IMR-90 (cell line): Measurements from ENCODE around the gene PPP2R2D. TPM values are rescaled to one million over a fixed set of nuclear protein-coding genes. Genes with fewer than 3 reads are reported as not detected.

Experiments used
- ATAC-seq: fragments of 200-7000 bp; cut with Tn5 transposase; 2 replicates; pipeline ENCODE4 v1.9.1; 2020; ENCODE audit warnings: low read depth, mild to moderate bottlenecking, moderate library complexity
- BruUV-seq: library from RNA; stranded (reverse); fragments of 400-500 nt; replicated peaks from 2 replicates; lab custom pipeline; 2021; lab: Mats Ljungman, UMichigan
- CTCF ChIA-PET: fragments of 300-600 bp; formaldehyde crosslinking; extraction: SDS; loops from one replicate; lab custom pipeline; 2021; ENCODE audit warnings: antibody characterized with exemption; lab: Yijun Ruan, JAX
- POLR2A ChIA-PET: fragments of 300-600 bp; sonication (Branson Sonifier 250); formaldehyde crosslinking; loops from one replicate; lab custom pipeline; 2022; ENCODE audit warnings: antibody characterized with exemption; ENCODE audit not compliant: unreplicated experiment; lab: Charles Lee
- DNase-seq: peaks from one replicate; pipeline ENCODE4 v3.0.0; 2013
- H2AFZ ChIP-seq: replicated peaks from 2 replicates; pipeline ENCODE3; 2013; ENCODE audit warnings: low read length, mild to moderate bottlenecking; ENCODE audit not compliant: poor library complexity
- H2AK5ac ChIP-seq: 2 replicates; pipeline ENCODE4 v1.6.1; 2013; ENCODE audit warnings: low read depth, low read length, inconsistent platforms
- H2AK9ac ChIP-seq: replicated peaks from 2 replicates; pipeline ENCODE3; 2013; ENCODE audit warnings: mild to moderate bottlenecking, low read depth, low read length, moderate library complexity; ENCODE audit not compliant: poor library complexity
- H2BK120ac ChIP-seq: 2 replicates; pipeline ENCODE4 v1.6.1; 2013; ENCODE audit warnings: low read depth, low read length, inconsistent platforms
- H2BK15ac ChIP-seq: 3 replicates; pipeline ENCODE4 v1.6.1; 2013; ENCODE audit warnings: low read depth, low read length, inconsistent platforms
- H2BK20ac ChIP-seq: 2 replicates; pipeline ENCODE4 v1.6.1; 2013; ENCODE audit warnings: low read depth, mild to moderate bottlenecking, inconsistent platforms, low read length, moderate library complexity
- H2BK5ac ChIP-seq: 2 replicates; pipeline ENCODE4 v1.6.1; 2013; ENCODE audit warnings: mild to moderate bottlenecking, low read depth, low read length, inconsistent platforms; ENCODE audit not compliant: poor library complexity, severe bottlenecking
- H3K14ac ChIP-seq: replicated peaks from 2 replicates; pipeline ENCODE4 v1.6.1; 2013; ENCODE audit warnings: low read depth, low read length, inconsistent platforms
- H3K18ac ChIP-seq: 2 replicates; pipeline ENCODE4 v1.6.1; 2013; ENCODE audit warnings: low read depth, low read length, control low read depth
- H3K23ac ChIP-seq: 2 replicates; pipeline ENCODE4 v1.6.1; 2013; ENCODE audit warnings: low read depth, low read length, inconsistent platforms
- H3K27ac ChIP-seq: 2 replicates; pipeline ENCODE4 v1.5.1; 2013; ENCODE audit warnings: mild to moderate bottlenecking, control low read depth, low read length; ENCODE audit not compliant: insufficient read depth
- H3K27me3 ChIP-seq: 2 replicates; pipeline ENCODE4 v1.6.1; 2013; ENCODE audit warnings: low read length; ENCODE audit not compliant: control insufficient read depth, insufficient read depth
- H3K36me3 ChIP-seq: 2 replicates; pipeline ENCODE4 v1.6.1; 2013; ENCODE audit warnings: low read length, mixed read lengths; ENCODE audit not compliant: control insufficient read depth, insufficient read depth
- H3K4ac ChIP-seq: 2 replicates; pipeline ENCODE4 v1.6.1; 2013; ENCODE audit warnings: low read depth, low read length, inconsistent platforms
- H3K4me1 ChIP-seq: 2 replicates; pipeline ENCODE4 v1.6.1; 2013; ENCODE audit warnings: low read length, mixed read lengths; ENCODE audit not compliant: control insufficient read depth, insufficient read depth
- H3K4me2 ChIP-seq: 2 replicates; pipeline ENCODE4 v1.6.1; 2013; ENCODE audit warnings: low read depth, mild to moderate bottlenecking, control low read depth, low read length, moderate library complexity
- H3K4me3 ChIP-seq: 2 replicates; pipeline ENCODE4 v1.5.1; 2013; ENCODE audit warnings: low read depth, mild to moderate bottlenecking, control low read depth, low read length, moderate library complexity; ENCODE audit not compliant: insufficient read depth
- H3K56ac ChIP-seq: 2 replicates; pipeline ENCODE4 v1.6.1; 2013; ENCODE audit warnings: low read length, inconsistent platforms; ENCODE audit not compliant: insufficient read depth; ENCODE audit errors: extremely low read depth
- H3K79me1 ChIP-seq, 2 experiments: 2 replicates each; pipeline ENCODE4 v1.6.1; 2013; ENCODE audit warnings: low read length in 2 of 2, inconsistent platforms in 1 of 2, low read depth in 1 of 2
- H3K9ac ChIP-seq: 2 replicates; pipeline ENCODE4 v1.6.1; 2013; ENCODE audit warnings: low read depth, low read length, control low read depth
- H3K9me1 ChIP-seq: 2 replicates; pipeline ENCODE4 v1.6.1; 2013; ENCODE audit warnings: low read length, inconsistent platforms; ENCODE audit not compliant: insufficient read depth
- H3K9me3 ChIP-seq: 2 replicates; pipeline ENCODE4 v1.6.1; 2013; ENCODE audit warnings: low read length; ENCODE audit not compliant: control insufficient read depth, insufficient read depth
- H4K20me1 ChIP-seq: 2 replicates; pipeline ENCODE4 v1.6.1; 2013; ENCODE audit warnings: low read length, inconsistent platforms; ENCODE audit not compliant: insufficient read depth
- H4K5ac ChIP-seq: 2 replicates; pipeline ENCODE4 v1.6.1; 2013; ENCODE audit warnings: mild to moderate bottlenecking, low read depth, low read length, control low read depth
- H4K8ac ChIP-seq, 2 experiments: 2 replicates each; pipeline ENCODE4 v1.6.1; 2013; ENCODE audit warnings: low read depth in 2 of 2, low read length in 2 of 2, control low read depth in 1 of 2, inconsistent platforms in 1 of 2
- H4K91ac ChIP-seq: 2 replicates; pipeline ENCODE4 v1.6.1; 2013; ENCODE audit warnings: low read depth, low read length, inconsistent platforms; ENCODE audit not compliant: insufficient read depth
- BHLHE40 ChIP-seq: fragments of 150-350 bp; IDR thresholded peaks from 2 replicates; pipeline ENCODE4 v1.6.1; 2016; ENCODE audit warnings: mild to moderate bottlenecking, low read depth, low read length
- CHD1 ChIP-seq: IDR thresholded peaks from 2 replicates; pipeline ENCODE4 v1.6.1; 2012; ENCODE audit warnings: low read depth, low read length, improper control_type of control experiment
- MXI1 ChIP-seq: IDR thresholded peaks from 2 replicates; pipeline ENCODE4 v1.6.1; 2012; ENCODE audit warnings: low read depth, mild to moderate bottlenecking, low read length, moderate library complexity, borderline replicate concordance
- NFE2L2 ChIP-seq: fragments of 150-350 bp; IDR thresholded peaks from 2 replicates; pipeline ENCODE4 v1.6.1; 2016; ENCODE audit warnings: low read depth, mild to moderate bottlenecking, low read length
- POLR2A ChIP-seq: IDR thresholded peaks from 2 replicates; pipeline ENCODE4 v1.6.1; 2012; ENCODE audit warnings: mild to moderate bottlenecking, low read depth, low read length
- RAD21 ChIP-seq: IDR thresholded peaks from 2 replicates; pipeline ENCODE4 v1.6.1; 2012; ENCODE audit warnings: low read length, improper control_type of control experiment
- RFX5 ChIP-seq: IDR thresholded peaks from 2 replicates; pipeline ENCODE4 v1.8.0; 2012; ENCODE audit warnings: low read depth, mild to moderate bottlenecking, low read length, moderate library complexity
- SMC3 ChIP-seq: fragments of 150-350 bp; IDR thresholded peaks from 2 replicates; pipeline ENCODE4 v1.6.1; 2016; ENCODE audit warnings: low read depth, mild to moderate bottlenecking, antibody characterized with exemption, low read length, moderate library complexity
- WGBS, 2 experiments: methylation state at CpG; one replicate each; pipeline versions ENCODE4 v1.1.5 to v1.1.7; 2013; ENCODE audit warnings: missing lambda C conversion rate in 2 of 2; ENCODE audit not compliant: insufficient read length in 1 of 2; ENCODE audit errors: extremely low coverage in 2 of 2; 5-methylcytosine and 5-hydroxymethylcytosine counted together
- dilution Hi-C: fragments of 300-500 bp; cut with HindIII; formaldehyde crosslinking; loops from one replicate; pipeline ENCODE4 v1.14.3; 2018; ENCODE audit warnings: low sequenced_read_pairs; ENCODE audit not compliant: unreplicated experiment
- in situ Hi-C: fragments of 300-500 bp; cut with MboI; formaldehyde crosslinking; loops from 3 replicates; pipeline ENCODE4 v1.14.3; 2019; ENCODE audit warnings: low sequenced_read_pairs, inconsistent platforms, mixed read lengths
- intact Hi-C: fragments of 100-400 bp; cut with micrococcal nuclease; formaldehyde crosslinking; loops from 2 replicates; pipeline ENCODE4 v1.10.0; 2022
- polyA plus RNA-seq, 3 experiments: library from polyadenylated mRNA; depleted of rRNA; stranded (reverse); fragments of >200 nt; gene quantifications; 2 replicates each; pipeline ENCODE4 v1.2.3, GENCODE V29; 2012; ENCODE audit warnings: low replicate concordance in 1 of 3
- total RNA-seq: library from RNA; depleted of rRNA; stranded (reverse); fragments of >200 nt; gene quantifications from 2 replicates; pipeline ENCODE4 v1.2.3, GENCODE V29; 2012
- TF ChIP-seq, protein P1 (sequence below): conservative IDR thresholded peaks from 2 replicates; pipeline ENCODE4 v1.5.1; 2012; ENCODE audit warnings: mild to moderate bottlenecking, low read depth, low read length, improper control_type of control experiment

The PPP2R2D gene
- total and polyA plus RNA-seq, 2 of the 4 experiments (the other 2 are of a cell fraction): 22.8 to 23.8 TPM

DNA sequence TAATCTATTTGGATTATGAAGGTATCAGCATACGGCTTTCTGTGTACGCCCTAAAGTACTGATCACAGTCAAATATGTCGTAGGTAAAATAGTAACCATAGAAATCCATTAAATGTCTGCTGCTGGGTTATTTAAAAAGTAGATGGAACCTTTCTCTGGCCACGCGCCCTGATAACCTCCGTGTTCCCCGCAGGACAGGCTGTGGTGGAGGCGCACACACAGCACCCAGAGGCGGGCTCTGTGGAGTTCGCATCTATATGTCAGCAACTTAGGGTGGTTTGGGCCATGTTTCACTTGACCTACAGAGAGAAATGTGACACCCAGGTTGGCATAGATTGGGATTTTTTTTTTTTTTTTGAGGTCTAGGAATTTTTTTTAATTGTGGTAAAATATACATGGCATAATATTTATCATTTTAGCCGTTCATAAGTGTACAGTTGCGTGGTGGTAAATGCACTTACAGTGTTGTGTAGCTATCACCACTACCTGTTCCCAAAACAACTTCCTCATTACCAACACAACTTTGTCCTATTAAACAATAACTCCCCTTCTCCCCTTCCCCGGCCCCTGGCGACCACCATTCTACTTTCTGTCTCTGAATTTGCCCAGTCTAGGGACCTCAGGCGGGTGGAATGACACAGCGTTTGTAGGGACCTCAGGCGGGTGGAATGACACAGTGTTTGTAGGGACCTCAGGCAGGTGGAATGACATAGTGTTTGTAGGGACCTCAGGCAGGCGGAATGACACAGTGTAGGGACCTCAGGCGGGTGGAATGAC lies 15.4 kb downstream of the PPP2R2D start:
- dilution Hi-C loops: no loop called here
- Histone ChIP-seq H3K79me1 (peaks cover 33 to 68% of the 10 kb centered on the region in 2 experiments), H3K18ac (no peak overlapping the region), H3K9me3 (no peaks in the 10 kb centered on the region), H3K14ac (no peak overlapping the region), H4K8ac (no peak overlapping the region), H3K4ac (no peak overlapping the region), H3K9me1 (0 out of 2 replicates have a peak, but pooled peaks cover 5% of the 10 kb centered on the region), H4K20me1 (peaks cover 41% of the 10 kb centered on the region), H2BK5ac (no peak overlapping the region), H2AFZ (no peak overlapping the region), H3K4me2 (no peak overlapping the region), H2BK15ac (no peak overlapping the region), H3K27me3 (no peaks in the 10 kb centered on the region), H3K9ac (no peak overlapping the region), H3K23ac (no peak overlapping the region), H3K56ac (no peak overlapping the region), H2BK120ac (no peak overlapping the region), H2AK9ac (no peak overlapping the region), H2AK5ac (no peak overlapping the region), H4K91ac (no peak overlapping the region), H3K4me1 (no peaks in the 10 kb centered on the region), H3K36me3 (peaks cover 2% of the 10 kb centered on the region), H4K5ac (no peak overlapping the region), H3K27ac (no peak overlapping the region), H3K4me3 (no peak overlapping the region), H2BK20ac (no peak overlapping the region)
- intact Hi-C loops: no loop called here
- no TSS peak for BruUV-seq
- TF ChIP-seq BHLHE40: no peak
- no peak for TF ChIP-seq RFX5
- no peak for TF ChIP-seq RAD21
- TF ChIP-seq SMC3: no peak
- no peak for TF ChIP-seq MXI1
- TF ChIP-seq, protein P1, sequence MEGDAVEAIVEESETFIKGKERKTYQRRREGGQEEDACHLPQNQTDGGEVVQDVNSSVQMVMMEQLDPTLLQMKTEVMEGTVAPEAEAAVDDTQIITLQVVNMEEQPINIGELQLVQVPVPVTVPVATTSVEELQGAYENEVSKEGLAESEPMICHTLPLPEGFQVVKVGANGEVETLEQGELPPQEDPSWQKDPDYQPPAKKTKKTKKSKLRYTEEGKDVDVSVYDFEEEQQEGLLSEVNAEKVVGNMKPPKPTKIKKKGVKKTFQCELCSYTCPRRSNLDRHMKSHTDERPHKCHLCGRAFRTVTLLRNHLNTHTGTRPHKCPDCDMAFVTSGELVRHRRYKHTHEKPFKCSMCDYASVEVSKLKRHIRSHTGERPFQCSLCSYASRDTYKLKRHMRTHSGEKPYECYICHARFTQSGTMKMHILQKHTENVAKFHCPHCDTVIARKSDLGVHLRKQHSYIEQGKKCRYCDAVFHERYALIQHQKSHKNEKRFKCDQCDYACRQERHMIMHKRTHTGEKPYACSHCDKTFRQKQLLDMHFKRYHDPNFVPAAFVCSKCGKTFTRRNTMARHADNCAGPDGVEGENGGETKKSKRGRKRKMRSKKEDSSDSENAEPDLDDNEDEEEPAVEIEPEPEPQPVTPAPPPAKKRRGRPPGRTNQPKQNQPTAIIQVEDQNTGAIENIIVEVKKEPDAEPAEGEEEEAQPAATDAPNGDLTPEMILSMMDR: no peak
- no peak for TF ChIP-seq POLR2A
- no peak for TF ChIP-seq NFE2L2
- no peak for TF ChIP-seq CHD1
- 100% methylated on average over 4 of the region's 19 CpGs; no CpG with 5 or more reads in 1 of the 2 experiments for WGBS, 2 experiments
- no peak for ATAC-seq
- in situ Hi-C loops: no loop called here
- DNase-seq: no peak
- POLR2A ChIA-PET: no interaction called here
- CTCF ChIA-PET: no interaction called here
